ENCODE measurements around the gene GIPR. TPM values are rescaled to one million over a fixed set of nuclear protein-coding genes. Genes with fewer than 3 reads are reported as not detected.

The GIPR gene
- total and polyA plus RNA-seq, 2 of the 13 experiments (the other 11 are each of a cell fraction or from before 2014, with no cell fraction given) = 0.15 to 1.2 TPM

- Histone ChIP-seq H3K27me3 (ENCODE audit: control insufficient read depth in 1 of 2, insufficient read depth in 2 of 2, low read length in 2 of 2) (peaks cover 2 to 11% of the 10 kb centered on the region in 2 experiments; a peak in 3 of 5 replicates), H3K27ac (ENCODE audit: extremely low read length, insufficient read depth, low read length) (no peak overlapping the region), H2AFZ (ENCODE audit: low read length) (no peak overlapping the region), H4K20me1 (ENCODE audit: insufficient read depth, low read length) (no peaks in the 10 kb centered on the region), H3K4me2 (ENCODE audit: low read depth, low read length) (peak overlapping the region; percentile 96), H3K9ac (ENCODE audit: insufficient read depth, low read depth, low read length) (0 out of 2 replicates have a peak overlapping the region, but pooled peaks have one; percentile 35), H3K79me2 (ENCODE audit: insufficient read depth, low read length) (no peaks in the 10 kb centered on the region), H3K4me3 (replicated peaks in 1 of 3; ENCODE audit: insufficient read depth in 1 of 3, low read depth in 2 of 3, low read length in 3 of 3) (peak overlapping the region; percentile 60 to 78 (median 65)), H3K9me3 (ENCODE audit: low read length) (no peaks in the 10 kb centered on the region), H3K36me3 (replicated peaks in 1 of 2; ENCODE audit: control insufficient read depth in 1 of 2, insufficient read depth in 2 of 2, low read length in 2 of 2) (no peaks in the 10 kb centered on the region), H3K4me1 (ENCODE audit: insufficient read depth, low read length) (peaks cover 44% of the 10 kb centered on the region)
- CTCF ChIA-PET (ENCODE audit: low intra/inter-chr PET ratio, low total read pairs) = no interaction called here
- intact Hi-C loops (cut with micrococcal nuclease; ENCODE audit: unreplicated experiment) = no loop called here
- FAIRE-seq = no peak
- no peak for DNase-seq (ENCODE audit: low spot score)
- WGBS (ENCODE audit: low lambda C conversion rate) = under 1% methylated on average over 19 of the region's 19 CpGs
- ATAC-seq = no peak
- no TSS peak for BruUV-seq (replicated peaks)
- in situ Hi-C loops (cut with HindIII; ENCODE audit: extremely low pct_ligation_motif_present, low pct_unique_long_range_greater_than_20kb) = no loop called here
- TF ChIP-seq RXRA (CRISPR knock-in tag; IDR thresholded peaks at IDR 0.05) = no peak
- TF ChIP-seq JUNB (CRISPR knock-in tag; IDR thresholded peaks at IDR 0.05; ENCODE audit: borderline replicate concordance) = 0 out of 2 replicates have a peak, but pooled peaks have one; percentile 35
- 0 out of 2 replicates have a peak, but pooled peaks have one; percentile 43 for TF ChIP-seq WIZ (CRISPR knock-in tag; IDR thresholded peaks at IDR 0.05)
- TF ChIP-seq ZNF414 (CRISPR knock-in tag; IDR thresholded peaks at IDR 0.05) = 0 out of 2 replicates have a peak, but pooled peaks have one; percentile 19
- TF ChIP-seq ARID4A (CRISPR knock-in tag; IDR thresholded peaks at IDR 0.05; ENCODE audit: borderline replicate concordance) = 0 out of 2 replicates have a peak, but pooled peaks have one; percentile 29
- TF ChIP-seq GATAD2A (CRISPR knock-in tag; IDR thresholded peaks at IDR 0.05) = 0 out of 2 replicates have a peak, but pooled peaks have one; percentile 5
- no peak for TF ChIP-seq RNF2 (conservative IDR thresholded peaks at IDR 0.05; ENCODE audit: low read depth)
- TF ChIP-seq SALL2 (CRISPR knock-in tag; IDR thresholded peaks at IDR 0.05) = 0 out of 2 replicates have a peak, but pooled peaks have one; percentile 14
- TF ChIP-seq MLXIP (CRISPR knock-in tag; IDR thresholded peaks at IDR 0.05; ENCODE audit: borderline replicate concordance) = no peak
- TF ChIP-seq ZNF576 (CRISPR knock-in tag; IDR thresholded peaks at IDR 0.05) = no peak
- TF ChIP-seq ZNF354B (CRISPR knock-in tag; IDR thresholded peaks at IDR 0.05) = no peak
- 0 out of 2 replicates have a peak, but pooled peaks have one; percentile 25 for TF ChIP-seq ZNF747 (CRISPR knock-in tag; IDR thresholded peaks at IDR 0.05; ENCODE audit: borderline replicate concordance)
- POLR2A ChIA-PET = interaction anchor here (0.6 to 2.4 kb wide), 12 partner anchors 9 to 101 kb away, joined by 3 to 12 read pairs (median 4); partner anchors contain the start of genes EML2, QPCTL, SIX5 and SNRPD2
Observed at GRCh38 chr19:45668342-45668871, 386 bp downstream of the GIPR start.
